ENCODE measurements around the gene TBC1D3L. TPM values are rescaled to one million over a fixed set of nuclear protein-coding genes. Genes with fewer than 3 reads are reported as not detected.

The TBC1D3L gene
- total RNA-seq: 22.5 TPM

DNA sequence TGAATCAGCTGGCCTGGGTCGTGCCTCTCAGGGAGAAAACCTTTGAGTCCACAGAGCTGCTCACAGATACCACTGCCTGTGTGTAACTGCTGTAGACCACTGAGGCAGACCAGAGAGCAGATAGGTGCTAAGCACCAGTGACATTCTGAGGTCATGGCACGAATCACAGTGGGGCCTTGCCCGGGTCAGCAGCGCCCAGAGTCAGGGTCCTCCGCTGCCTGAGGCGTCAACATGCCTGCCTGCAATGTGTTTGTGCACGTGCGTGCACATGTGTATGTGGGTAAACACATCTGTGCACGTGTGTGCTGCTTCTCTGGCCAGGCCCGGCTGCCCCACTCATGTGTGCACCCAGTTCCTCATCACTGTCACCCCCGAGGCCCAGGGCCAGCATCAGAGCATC is at the start of gene TBC1D3L:
TBC1D3L (minus strand) TSS at position 101 of the 400 bp plus-strand sequence. CDS start 1,540 bp downstream, outside the sequence.

DNA sequence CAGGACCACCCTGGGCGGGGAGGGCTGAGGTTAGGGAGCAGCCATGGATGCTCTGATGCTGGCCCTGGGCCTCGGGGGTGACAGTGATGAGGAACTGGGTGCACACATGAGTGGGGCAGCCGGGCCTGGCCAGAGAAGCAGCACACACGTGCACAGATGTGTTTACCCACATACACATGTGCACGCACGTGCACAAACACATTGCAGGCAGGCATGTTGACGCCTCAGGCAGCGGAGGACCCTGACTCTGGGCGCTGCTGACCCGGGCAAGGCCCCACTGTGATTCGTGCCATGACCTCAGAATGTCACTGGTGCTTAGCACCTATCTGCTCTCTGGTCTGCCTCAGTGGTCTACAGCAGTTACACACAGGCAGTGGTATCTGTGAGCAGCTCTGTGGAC is 14.8 kb upstream of the TBC1D3L start, which contains the start of gene TBC1D3D:
TBC1D3D (plus strand) TSS at position 301 of the 400 bp plus-strand sequence. CDS start 1,585 bp downstream, outside the sequence.

Small RNAs within 50 kb of the gene (small RNA-seq; reads per million reads assigned to genes)
- gene RF00001 (ENCODE audit: low replicate concordance): not detected

Other genes starting within 250 kb of the TBC1D3L start
- gene HNF1B, start 244.0 kb downstream of the TBC1D3L start, total RNA-seq: not detected
- gene TBC1D3K, start 64.6 kb downstream of the TBC1D3L start, total RNA-seq: 0.31 TPM
- gene TBC1D3D, start 14.9 kb upstream of the TBC1D3L start, total RNA-seq: not detected
- gene TBC1D3C, start 79.6 kb upstream of the TBC1D3L start, total RNA-seq: 1.9 TPM
- not detected for gene TBC1D3E, start 138.9 kb upstream of the TBC1D3L start, total RNA-seq
- gene TBC1D3, start 203.5 kb upstream of the TBC1D3L start, total RNA-seq: not detected